ENCODE results near the gene RHCG.

DNA sequence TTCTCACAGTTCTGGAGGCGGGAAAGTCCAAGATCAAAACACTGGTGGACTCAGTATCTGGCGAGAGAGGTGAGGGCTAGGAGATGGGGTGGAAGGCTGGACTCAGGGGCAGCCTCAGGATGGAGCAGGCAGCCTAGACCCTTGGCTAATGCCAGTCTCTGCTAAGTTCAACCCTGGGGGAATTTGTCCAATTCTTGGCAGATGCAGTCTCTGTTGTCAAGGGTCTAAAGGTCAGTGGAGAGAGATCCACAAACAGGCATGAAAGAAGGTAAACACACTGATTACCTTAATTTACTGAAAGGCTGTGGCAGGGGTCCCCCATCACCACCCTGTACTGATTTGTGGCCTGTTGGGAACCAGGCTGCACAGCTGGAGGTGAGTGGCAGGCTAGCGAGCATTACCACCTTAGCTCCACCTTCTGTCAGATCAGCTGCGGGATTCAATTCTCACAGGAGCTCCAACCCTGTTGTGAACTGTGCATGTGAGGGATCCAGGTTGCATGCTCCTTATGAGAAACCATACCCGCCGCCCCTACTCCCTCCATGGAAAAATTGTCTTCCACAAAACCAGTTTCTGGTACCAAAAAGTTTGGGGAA is 32.5 kb upstream of the RHCG start:
- TF ChIP-seq CTCF (IDR thresholded peaks at IDR 0.05; ENCODE audit: low read length) (no peak), EZH2phosphoT487 (IDR thresholded peaks at IDR 0.05; ENCODE audit: low read length) (no peak), EZH2 (optimal IDR thresholded peaks at IDR 0.05; ENCODE audit: low read depth, low read length) (no peak)
